ENCODE data around the gene TRDN.

GRCh38 chr6:123214433-123214832 lies 422.3 kb downstream of the TRDN start:
- TF ChIP-seq CTCF (IDR thresholded peaks at IDR 0.05) (no peak), EZH2 (IDR thresholded peaks at IDR 0.05) (no peak), EZH2phosphoT487 (IDR thresholded peaks at IDR 0.05) (no peak)
